IMR-90 (cell line): ENCODE data around the gene EXT2. TPM values are rescaled to one million over a fixed set of nuclear protein-coding genes. Genes with fewer than 3 reads are reported as not detected.

ENCODE experiments used
- ATAC-seq: fragments of 200-7000 bp; cut with Tn5 transposase; 2 replicates; pipeline ENCODE4 v1.9.1; 2020; ENCODE audit warnings: low read depth, mild to moderate bottlenecking, moderate library complexity
- BruUV-seq: library from RNA; stranded (reverse); fragments of 400-500 nt; replicated peaks from 2 replicates; lab custom pipeline; 2021; lab: Mats Ljungman, UMichigan
- CTCF ChIA-PET: fragments of 300-600 bp; formaldehyde crosslinking; extraction: SDS; loops from one replicate; lab custom pipeline; 2021; ENCODE audit warnings: antibody characterized with exemption; lab: Yijun Ruan, JAX
- POLR2A ChIA-PET: fragments of 300-600 bp; sonication (Branson Sonifier 250); formaldehyde crosslinking; loops from one replicate; lab custom pipeline; 2022; ENCODE audit warnings: antibody characterized with exemption; ENCODE audit not compliant: unreplicated experiment; lab: Charles Lee
- DNase-seq: peaks from one replicate; pipeline ENCODE4 v3.0.0; 2013
- H2AFZ ChIP-seq: replicated peaks from 2 replicates; pipeline ENCODE3; 2013; ENCODE audit warnings: low read length, mild to moderate bottlenecking; ENCODE audit not compliant: poor library complexity
- H2AK5ac ChIP-seq: 2 replicates; pipeline ENCODE4 v1.6.1; 2013; ENCODE audit warnings: low read depth, low read length, inconsistent platforms
- H2AK9ac ChIP-seq: replicated peaks from 2 replicates; pipeline ENCODE3; 2013; ENCODE audit warnings: mild to moderate bottlenecking, low read depth, low read length, moderate library complexity; ENCODE audit not compliant: poor library complexity
- H2BK120ac ChIP-seq: 2 replicates; pipeline ENCODE4 v1.6.1; 2013; ENCODE audit warnings: low read depth, low read length, inconsistent platforms
- H2BK15ac ChIP-seq: 3 replicates; pipeline ENCODE4 v1.6.1; 2013; ENCODE audit warnings: low read depth, low read length, inconsistent platforms
- H2BK20ac ChIP-seq: 2 replicates; pipeline ENCODE4 v1.6.1; 2013; ENCODE audit warnings: low read depth, mild to moderate bottlenecking, inconsistent platforms, low read length, moderate library complexity
- H2BK5ac ChIP-seq: 2 replicates; pipeline ENCODE4 v1.6.1; 2013; ENCODE audit warnings: mild to moderate bottlenecking, low read depth, low read length, inconsistent platforms; ENCODE audit not compliant: poor library complexity, severe bottlenecking
- H3K14ac ChIP-seq: replicated peaks from 2 replicates; pipeline ENCODE4 v1.6.1; 2013; ENCODE audit warnings: low read depth, low read length, inconsistent platforms
- H3K18ac ChIP-seq: 2 replicates; pipeline ENCODE4 v1.6.1; 2013; ENCODE audit warnings: low read depth, low read length, control low read depth
- H3K23ac ChIP-seq: 2 replicates; pipeline ENCODE4 v1.6.1; 2013; ENCODE audit warnings: low read depth, low read length, inconsistent platforms
- H3K27ac ChIP-seq: 2 replicates; pipeline ENCODE4 v1.5.1; 2013; ENCODE audit warnings: mild to moderate bottlenecking, control low read depth, low read length; ENCODE audit not compliant: insufficient read depth
- H3K27me3 ChIP-seq: 2 replicates; pipeline ENCODE4 v1.6.1; 2013; ENCODE audit warnings: low read length; ENCODE audit not compliant: control insufficient read depth, insufficient read depth
- H3K36me3 ChIP-seq: 2 replicates; pipeline ENCODE4 v1.6.1; 2013; ENCODE audit warnings: low read length, mixed read lengths; ENCODE audit not compliant: control insufficient read depth, insufficient read depth
- H3K4ac ChIP-seq: 2 replicates; pipeline ENCODE4 v1.6.1; 2013; ENCODE audit warnings: low read depth, low read length, inconsistent platforms
- H3K4me1 ChIP-seq: 2 replicates; pipeline ENCODE4 v1.6.1; 2013; ENCODE audit warnings: low read length, mixed read lengths; ENCODE audit not compliant: control insufficient read depth, insufficient read depth
- H3K4me2 ChIP-seq: 2 replicates; pipeline ENCODE4 v1.6.1; 2013; ENCODE audit warnings: low read depth, mild to moderate bottlenecking, control low read depth, low read length, moderate library complexity
- H3K4me3 ChIP-seq: 2 replicates; pipeline ENCODE4 v1.5.1; 2013; ENCODE audit warnings: low read depth, mild to moderate bottlenecking, control low read depth, low read length, moderate library complexity; ENCODE audit not compliant: insufficient read depth
- H3K56ac ChIP-seq: 2 replicates; pipeline ENCODE4 v1.6.1; 2013; ENCODE audit warnings: low read length, inconsistent platforms; ENCODE audit not compliant: insufficient read depth; ENCODE audit errors: extremely low read depth
- H3K79me1 ChIP-seq, 2 experiments: 2 replicates each; pipeline ENCODE4 v1.6.1; 2013; ENCODE audit warnings: low read length in 2 of 2, inconsistent platforms in 1 of 2, low read depth in 1 of 2
- H3K9ac ChIP-seq: 2 replicates; pipeline ENCODE4 v1.6.1; 2013; ENCODE audit warnings: low read depth, low read length, control low read depth
- H3K9me1 ChIP-seq: 2 replicates; pipeline ENCODE4 v1.6.1; 2013; ENCODE audit warnings: low read length, inconsistent platforms; ENCODE audit not compliant: insufficient read depth
- H3K9me3 ChIP-seq: 2 replicates; pipeline ENCODE4 v1.6.1; 2013; ENCODE audit warnings: low read length; ENCODE audit not compliant: control insufficient read depth, insufficient read depth
- H4K20me1 ChIP-seq: 2 replicates; pipeline ENCODE4 v1.6.1; 2013; ENCODE audit warnings: low read length, inconsistent platforms; ENCODE audit not compliant: insufficient read depth
- H4K5ac ChIP-seq: 2 replicates; pipeline ENCODE4 v1.6.1; 2013; ENCODE audit warnings: mild to moderate bottlenecking, low read depth, low read length, control low read depth
- H4K8ac ChIP-seq, 2 experiments: 2 replicates each; pipeline ENCODE4 v1.6.1; 2013; ENCODE audit warnings: low read depth in 2 of 2, low read length in 2 of 2, control low read depth in 1 of 2, inconsistent platforms in 1 of 2
- H4K91ac ChIP-seq: 2 replicates; pipeline ENCODE4 v1.6.1; 2013; ENCODE audit warnings: low read depth, low read length, inconsistent platforms; ENCODE audit not compliant: insufficient read depth
- BHLHE40 ChIP-seq: fragments of 150-350 bp; IDR thresholded peaks from 2 replicates; pipeline ENCODE4 v1.6.1; 2016; ENCODE audit warnings: mild to moderate bottlenecking, low read depth, low read length
- CEBPB ChIP-seq: IDR thresholded peaks from 2 replicates; pipeline ENCODE4 v1.6.1; 2012; ENCODE audit warnings: low read depth, low read length, improper control_type of control experiment
- CHD1 ChIP-seq: IDR thresholded peaks from 2 replicates; pipeline ENCODE4 v1.6.1; 2012; ENCODE audit warnings: low read depth, low read length, improper control_type of control experiment
- CTCF ChIP-seq: conservative IDR thresholded peaks from 2 replicates; pipeline ENCODE4 v1.5.1; 2012; ENCODE audit warnings: mild to moderate bottlenecking, low read depth, low read length, improper control_type of control experiment
- FOS ChIP-seq: fragments of 150-350 bp; IDR thresholded peaks from 2 replicates; pipeline ENCODE4 v1.6.1; 2016; ENCODE audit warnings: low read depth, low read length
- MAFK ChIP-seq: IDR thresholded peaks from 2 replicates; pipeline ENCODE4 v1.6.1; 2012; ENCODE audit warnings: low read depth, low read length, improper control_type of control experiment
- MXI1 ChIP-seq: IDR thresholded peaks from 2 replicates; pipeline ENCODE4 v1.6.1; 2012; ENCODE audit warnings: low read depth, mild to moderate bottlenecking, low read length, moderate library complexity, borderline replicate concordance
- NFE2L2 ChIP-seq: fragments of 150-350 bp; IDR thresholded peaks from 2 replicates; pipeline ENCODE4 v1.6.1; 2016; ENCODE audit warnings: low read depth, mild to moderate bottlenecking, low read length
- POLR2A ChIP-seq: IDR thresholded peaks from 2 replicates; pipeline ENCODE4 v1.6.1; 2012; ENCODE audit warnings: mild to moderate bottlenecking, low read depth, low read length
- RAD21 ChIP-seq: IDR thresholded peaks from 2 replicates; pipeline ENCODE4 v1.6.1; 2012; ENCODE audit warnings: low read length, improper control_type of control experiment
- RFX5 ChIP-seq: IDR thresholded peaks from 2 replicates; pipeline ENCODE4 v1.8.0; 2012; ENCODE audit warnings: low read depth, mild to moderate bottlenecking, low read length, moderate library complexity
- SMC3 ChIP-seq: fragments of 150-350 bp; IDR thresholded peaks from 2 replicates; pipeline ENCODE4 v1.6.1; 2016; ENCODE audit warnings: low read depth, mild to moderate bottlenecking, antibody characterized with exemption, low read length, moderate library complexity
- USF2 ChIP-seq: fragments of 150-350 bp; IDR thresholded peaks from 2 replicates; pipeline ENCODE4 v1.6.1; 2017; ENCODE audit warnings: mild to moderate bottlenecking, antibody characterized with exemption, low read length, low read depth
- WGBS, 2 experiments: methylation state at CpG; one replicate each; pipeline versions ENCODE4 v1.1.5 to v1.1.7; 2013; ENCODE audit warnings: missing lambda C conversion rate in 2 of 2; ENCODE audit not compliant: insufficient read length in 1 of 2; ENCODE audit errors: extremely low coverage in 2 of 2; 5-methylcytosine and 5-hydroxymethylcytosine counted together
- dilution Hi-C: fragments of 300-500 bp; cut with HindIII; formaldehyde crosslinking; loops from one replicate; pipeline ENCODE4 v1.14.3; 2018; ENCODE audit warnings: low sequenced_read_pairs; ENCODE audit not compliant: unreplicated experiment
- in situ Hi-C: fragments of 300-500 bp; cut with MboI; formaldehyde crosslinking; loops from 3 replicates; pipeline ENCODE4 v1.14.3; 2019; ENCODE audit warnings: low sequenced_read_pairs, inconsistent platforms, mixed read lengths
- intact Hi-C: fragments of 100-400 bp; cut with micrococcal nuclease; formaldehyde crosslinking; loops from 2 replicates; pipeline ENCODE4 v1.10.0; 2022
- polyA plus RNA-seq, 3 experiments: library from polyadenylated mRNA; depleted of rRNA; stranded (reverse); fragments of >200 nt; gene quantifications; 2 replicates each; pipeline ENCODE4 v1.2.3, GENCODE V29; 2012; ENCODE audit warnings: low replicate concordance in 1 of 3
- total RNA-seq: library from RNA; depleted of rRNA; stranded (reverse); fragments of >200 nt; gene quantifications from 2 replicates; pipeline ENCODE4 v1.2.3, GENCODE V29; 2012

Gene EXT2
- total and polyA plus RNA-seq, 2 of the 4 experiments (the other 2 are of a cell fraction): 75.0 to 85.3 TPM

DNA sequence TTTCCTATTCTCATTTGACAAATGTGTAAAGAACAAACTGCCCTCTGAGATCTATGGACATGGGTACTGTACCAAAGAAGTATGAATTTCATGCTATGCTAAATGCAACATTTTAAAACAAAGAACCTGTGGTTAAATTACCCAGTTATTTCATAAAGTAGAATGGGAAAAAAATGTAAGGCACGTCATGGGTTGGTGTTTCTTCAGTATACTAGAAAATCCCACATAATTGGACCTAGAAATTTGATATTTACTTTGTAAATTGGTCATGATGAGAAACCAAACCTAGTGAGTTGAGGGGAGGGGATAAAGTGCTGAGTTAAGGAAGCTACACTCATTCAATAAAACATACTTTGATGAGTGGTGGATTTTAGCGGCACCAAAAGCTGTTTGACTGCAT is 110.4 kb downstream of the EXT2 start:
- no peak overlapping the region for H2BK20ac ChIP-seq
- no TSS peak for BruUV-seq
- no peak for ATAC-seq
- intact Hi-C loops (no loop called here), dilution Hi-C loops (no loop called here), in situ Hi-C loops (no loop called here)
- H4K20me1 ChIP-seq: no peaks in the 10 kb centered on the region; the same call in 1 of the 2 replicates
- H4K5ac ChIP-seq: no peak overlapping the region
- H3K4me1 ChIP-seq: no peaks in the 10 kb centered on the region
- TF ChIP-seq BHLHE40: no peak
- TF ChIP-seq CTCF: no peak
- no peak for TF ChIP-seq USF2
- TF ChIP-seq POLR2A: no peak
- TF ChIP-seq RFX5: no peak
- no peak for TF ChIP-seq MAFK
- TF ChIP-seq NFE2L2: no peak
- no peak for TF ChIP-seq FOS
- no peak for TF ChIP-seq MXI1
- no peak for TF ChIP-seq SMC3
- TF ChIP-seq CHD1: no peak
- TF ChIP-seq CEBPB: no peak
- TF ChIP-seq RAD21: no peak
- H3K23ac ChIP-seq: no peak overlapping the region
- DNase-seq: no peak
- ChIA-PET POLR2A (no interaction called here), CTCF (no interaction called here)
- no peaks in the 10 kb centered on the region for H3K27me3 ChIP-seq
- no peak overlapping the region for H4K91ac ChIP-seq
- H3K4me3 ChIP-seq: no peak overlapping the region
- peaks cover 4% of the 10 kb centered on the region for H3K36me3 ChIP-seq
- no peaks in the 10 kb centered on the region for H3K9me3 ChIP-seq
- no peak overlapping the region for H2AK5ac ChIP-seq
- no peak overlapping the region for H3K56ac ChIP-seq
- no peak overlapping the region for H4K8ac ChIP-seq
- peaks cover 3 to 4% of the 10 kb centered on the region in 2 experiments; a peak in 1 of 4 replicates for H3K79me1 ChIP-seq
- H2AFZ ChIP-seq: no peak overlapping the region
- no peak overlapping the region for H2BK120ac ChIP-seq
- H3K4me2 ChIP-seq: no peak overlapping the region
- no peak overlapping the region for H2AK9ac ChIP-seq
- WGBS, 2 experiments: no CpG with 5 or more reads among the region's 2 CpGs
- no peaks in the 10 kb centered on the region for H3K9me1 ChIP-seq
- H3K27ac ChIP-seq: no peak overlapping the region
- H3K4ac ChIP-seq: no peak overlapping the region
- no peak overlapping the region for H2BK15ac ChIP-seq
- H3K18ac ChIP-seq: no peak overlapping the region
- no peak overlapping the region for H3K9ac ChIP-seq
- H2BK5ac ChIP-seq: no peak overlapping the region
- no peak overlapping the region for H3K14ac ChIP-seq
